ENCODE measurements around the gene EEF1E1. TPM values are rescaled to one million over a fixed set of nuclear protein-coding genes. Genes with fewer than 3 reads are reported as not detected.
A peak's percentile ranks its signal among the peaks of the same experiment; 100 is the strongest.

The EEF1E1 gene
- total and polyA plus RNA-seq, 9 of the 15 experiments (the other 6 are each of a cell fraction or from before 2014, with no cell fraction given) = 135 to 1,355 (median 327) TPM

DNA sequence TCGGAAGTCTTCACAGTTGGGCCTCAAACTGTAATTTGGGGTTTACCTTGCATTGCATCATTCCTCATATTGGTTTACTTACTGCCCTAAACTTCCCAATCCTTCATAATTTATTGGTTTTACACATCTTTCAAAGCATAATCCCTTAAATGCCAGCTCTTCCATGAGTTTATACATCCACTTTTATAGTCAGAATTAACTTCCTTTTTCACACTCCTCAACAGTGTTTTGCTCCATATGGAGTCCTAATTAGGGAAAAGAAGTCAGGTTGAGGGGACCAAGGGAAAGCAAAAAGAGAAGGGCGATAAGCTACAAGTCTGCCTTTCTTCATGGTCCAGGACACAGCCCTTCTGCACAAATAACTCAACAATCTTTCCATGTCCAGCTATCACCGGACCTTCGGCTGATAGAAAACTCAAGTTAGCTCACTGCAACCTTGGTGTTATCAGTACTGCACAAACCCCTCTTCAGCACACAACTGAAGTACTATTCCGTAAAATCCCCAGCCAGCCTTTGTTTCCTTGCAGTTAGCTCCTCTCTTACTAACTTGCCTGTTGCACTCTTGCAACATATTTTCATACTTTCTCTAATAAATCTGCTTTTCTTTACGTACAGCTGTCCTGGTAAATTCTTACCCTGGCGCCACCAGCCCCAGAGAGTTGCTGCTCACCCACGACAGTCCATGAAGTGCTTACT is 2.0 kb downstream of the EEF1E1 start (continued):
- TF ChIP-seq, protein P1, sequence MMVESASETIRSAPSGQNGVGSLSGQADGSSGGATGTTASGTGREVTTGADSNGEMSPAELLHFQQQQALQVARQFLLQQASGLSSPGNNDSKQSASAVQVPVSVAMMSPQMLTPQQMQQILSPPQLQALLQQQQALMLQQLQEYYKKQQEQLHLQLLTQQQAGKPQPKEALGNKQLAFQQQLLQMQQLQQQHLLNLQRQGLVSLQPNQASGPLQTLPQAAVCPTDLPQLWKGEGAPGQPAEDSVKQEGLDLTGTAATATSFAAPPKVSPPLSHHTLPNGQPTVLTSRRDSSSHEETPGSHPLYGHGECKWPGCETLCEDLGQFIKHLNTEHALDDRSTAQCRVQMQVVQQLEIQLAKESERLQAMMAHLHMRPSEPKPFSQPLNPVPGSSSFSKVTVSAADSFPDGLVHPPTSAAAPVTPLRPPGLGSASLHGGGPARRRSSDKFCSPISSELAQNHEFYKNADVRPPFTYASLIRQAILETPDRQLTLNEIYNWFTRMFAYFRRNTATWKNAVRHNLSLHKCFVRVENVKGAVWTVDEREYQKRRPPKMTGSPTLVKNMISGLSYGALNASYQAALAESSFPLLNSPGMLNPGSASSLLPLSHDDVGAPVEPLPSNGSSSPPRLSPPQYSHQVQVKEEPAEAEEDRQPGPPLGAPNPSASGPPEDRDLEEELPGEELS (CRISPR knock-in tag; IDR thresholded peaks at IDR 0.05; ENCODE audit: borderline replicate concordance) = no peak
- TF ChIP-seq RAD21 (CRISPR knock-in tag; conservative IDR thresholded peaks at IDR 0.05 in 1 of 2, IDR thresholded peaks at IDR 0.05 in 1 of 2) (no peak), ZNF124 (CRISPR knock-in tag; IDR thresholded peaks at IDR 0.05) (no peak), TAF15 (IDR thresholded peaks at IDR 0.05; ENCODE audit: low read depth, low read length) (no peak), ZSCAN29 (IDR thresholded peaks at IDR 0.05) (no peak), ZNF324 (CRISPR knock-in tag; IDR thresholded peaks at IDR 0.05) (no peak), ZBTB7A (IDR thresholded peaks at IDR 0.05; ENCODE audit: borderline replicate concordance, control insufficient read depth, low read depth, low read length) (no peak), TBL1XR1 (IDR thresholded peaks at IDR 0.05; ENCODE audit: low read length in 2 of 2) (no peak), NR2C1 (IDR thresholded peaks at IDR 0.05) (peak; percentile 36; the same call in 1 of the 2 replicates), NR2C1 (tag; IDR thresholded peaks at IDR 0.05) (peak; percentile 48; the same call in 1 of the 2 replicates), ZKSCAN1 (IDR thresholded peaks at IDR 0.05; ENCODE audit: low read depth, low read length) (no peak), ZSCAN32 (CRISPR knock-in tag; IDR thresholded peaks at IDR 0.05) (peak; percentile 86; the same call in 1 of the 2 replicates), SMAD1 (IDR thresholded peaks at IDR 0.05; ENCODE audit: low read depth, low read length, partially characterized antibody) (peak; percentile 18), BRD9 (IDR thresholded peaks at IDR 0.05; ENCODE audit: low read depth, partially characterized antibody) (peak; percentile 84), KAT2B (IDR thresholded peaks at IDR 0.05; ENCODE audit: low read depth, low read length) (no peak), ETV1 (tag; conservative IDR thresholded peaks at IDR 0.05; ENCODE audit: low read depth) (peak; percentile 43; the same call in 1 of the 2 replicates), FOXJ2 (tag; IDR thresholded peaks at IDR 0.05) (0 out of 2 replicates have a peak, but pooled peaks have one; percentile 5), SP2 (IDR thresholded peaks at IDR 0.05; ENCODE audit: extremely low read depth, low read depth, low read length, poor library complexity, severe bottlenecking) (no peak)
- TF ChIP-seq, protein P2, sequence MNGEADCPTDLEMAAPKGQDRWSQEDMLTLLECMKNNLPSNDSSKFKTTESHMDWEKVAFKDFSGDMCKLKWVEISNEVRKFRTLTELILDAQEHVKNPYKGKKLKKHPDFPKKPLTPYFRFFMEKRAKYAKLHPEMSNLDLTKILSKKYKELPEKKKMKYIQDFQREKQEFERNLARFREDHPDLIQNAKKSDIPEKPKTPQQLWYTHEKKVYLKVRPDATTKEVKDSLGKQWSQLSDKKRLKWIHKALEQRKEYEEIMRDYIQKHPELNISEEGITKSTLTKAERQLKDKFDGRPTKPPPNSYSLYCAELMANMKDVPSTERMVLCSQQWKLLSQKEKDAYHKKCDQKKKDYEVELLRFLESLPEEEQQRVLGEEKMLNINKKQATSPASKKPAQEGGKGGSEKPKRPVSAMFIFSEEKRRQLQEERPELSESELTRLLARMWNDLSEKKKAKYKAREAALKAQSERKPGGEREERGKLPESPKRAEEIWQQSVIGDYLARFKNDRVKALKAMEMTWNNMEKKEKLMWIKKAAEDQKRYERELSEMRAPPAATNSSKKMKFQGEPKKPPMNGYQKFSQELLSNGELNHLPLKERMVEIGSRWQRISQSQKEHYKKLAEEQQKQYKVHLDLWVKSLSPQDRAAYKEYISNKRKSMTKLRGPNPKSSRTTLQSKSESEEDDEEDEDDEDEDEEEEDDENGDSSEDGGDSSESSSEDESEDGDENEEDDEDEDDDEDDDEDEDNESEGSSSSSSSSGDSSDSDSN (IDR thresholded peaks at IDR 0.05; ENCODE audit: borderline replicate concordance in 1 of 2, low read depth in 2 of 2, low read length in 2 of 2) = peak in 1 of 2 experiments; percentile 66; a peak in 1 of 4 replicates
- TF ChIP-seq, protein P3, sequence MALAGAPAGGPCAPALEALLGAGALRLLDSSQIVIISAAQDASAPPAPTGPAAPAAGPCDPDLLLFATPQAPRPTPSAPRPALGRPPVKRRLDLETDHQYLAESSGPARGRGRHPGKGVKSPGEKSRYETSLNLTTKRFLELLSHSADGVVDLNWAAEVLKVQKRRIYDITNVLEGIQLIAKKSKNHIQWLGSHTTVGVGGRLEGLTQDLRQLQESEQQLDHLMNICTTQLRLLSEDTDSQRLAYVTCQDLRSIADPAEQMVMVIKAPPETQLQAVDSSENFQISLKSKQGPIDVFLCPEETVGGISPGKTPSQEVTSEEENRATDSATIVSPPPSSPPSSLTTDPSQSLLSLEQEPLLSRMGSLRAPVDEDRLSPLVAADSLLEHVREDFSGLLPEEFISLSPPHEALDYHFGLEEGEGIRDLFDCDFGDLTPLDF (CRISPR knock-in tag; IDR thresholded peaks at IDR 0.05) = peak; percentile 73; the same call in 1 of the 2 replicates
- TF ChIP-seq, protein P4, sequence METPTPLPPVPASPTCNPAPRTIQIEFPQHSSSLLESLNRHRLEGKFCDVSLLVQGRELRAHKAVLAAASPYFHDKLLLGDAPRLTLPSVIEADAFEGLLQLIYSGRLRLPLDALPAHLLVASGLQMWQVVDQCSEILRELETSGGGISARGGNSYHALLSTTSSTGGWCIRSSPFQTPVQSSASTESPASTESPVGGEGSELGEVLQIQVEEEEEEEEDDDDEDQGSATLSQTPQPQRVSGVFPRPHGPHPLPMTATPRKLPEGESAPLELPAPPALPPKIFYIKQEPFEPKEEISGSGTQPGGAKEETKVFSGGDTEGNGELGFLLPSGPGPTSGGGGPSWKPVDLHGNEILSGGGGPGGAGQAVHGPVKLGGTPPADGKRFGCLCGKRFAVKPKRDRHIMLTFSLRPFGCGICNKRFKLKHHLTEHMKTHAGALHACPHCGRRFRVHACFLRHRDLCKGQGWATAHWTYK (CRISPR knock-in tag; IDR thresholded peaks at IDR 0.05) = no peak
